Fibroblast of lung (primary cell): ENCODE measurements around the gene DONSON. TPM values are rescaled to one million over a fixed set of nuclear protein-coding genes. Genes with fewer than 3 reads are reported as not detected.
"Not testable (repeated sequence)": the region's sequence is repeated elsewhere in the genome, so short reads cannot be mapped to it uniquely, and the experiment has no call there.

Experiments
- DNase-seq, 2 donors: peaks; one replicate each; pipeline versions ENCODE4 v3.0.0 to v3.0.0-alpha.2; 2010; ENCODE audit warnings: low read depth in 2 of 2
- H2AFZ ChIP-seq: 2 replicates; pipeline ENCODE4 v1.5.1; 2012; ENCODE audit warnings: low read length, control low read depth, inconsistent platforms
- H3K27ac ChIP-seq: 2 replicates; pipeline ENCODE4 v1.5.1; 2011; ENCODE audit warnings: low read length, control low read depth; ENCODE audit not compliant: insufficient read depth
- H3K27me3 ChIP-seq: 2 replicates; pipeline ENCODE4 v1.5.1; 2011; ENCODE audit warnings: mild to moderate bottlenecking, low read length; ENCODE audit not compliant: control insufficient read depth, insufficient read depth
- H3K36me3 ChIP-seq: 2 replicates; pipeline ENCODE4 v1.5.1; 2011; ENCODE audit warnings: low read length; ENCODE audit not compliant: control insufficient read depth, insufficient read depth
- H3K4me1 ChIP-seq: 2 replicates; pipeline ENCODE4 v1.5.1; 2011; ENCODE audit warnings: low read length; ENCODE audit not compliant: control insufficient read depth, insufficient read depth; ENCODE audit errors: extremely low read depth
- H3K4me2 ChIP-seq: 2 replicates; pipeline ENCODE4 v1.5.1; 2011; ENCODE audit warnings: low read length, control low read depth; ENCODE audit not compliant: insufficient read depth; ENCODE audit errors: extremely low read depth
- H3K4me3 ChIP-seq, 4 experiments: fragments of 200-600 bp in 1 of 4; sonication (generic) in 1 of 4; replicated peaks in 1 of 4; 2 replicates each; pipeline ENCODE4 v1.5.1; 2011 to 2016; ENCODE audit warnings: low read length in 4 of 4, low read depth in 3 of 4, mild to moderate bottlenecking in 3 of 4, control low read depth in 2 of 4, inconsistent platforms in 1 of 4, mixed read lengths in 1 of 4; ENCODE audit not compliant: insufficient read depth in 1 of 4; ENCODE audit errors: control extremely low read depth in 1 of 4
- H3K79me2 ChIP-seq: 2 replicates; pipeline ENCODE4 v1.5.1; 2012; ENCODE audit warnings: mild to moderate bottlenecking, low read length, inconsistent platforms; ENCODE audit not compliant: control insufficient read depth, insufficient read depth
- H3K9ac ChIP-seq: 2 replicates; pipeline ENCODE4 v1.5.1; 2011; ENCODE audit warnings: mild to moderate bottlenecking, low read length, control low read depth; ENCODE audit not compliant: insufficient read depth
- H3K9me3 ChIP-seq: 2 replicates; pipeline ENCODE4 v1.5.1; 2012; ENCODE audit warnings: low read depth, low read length; ENCODE audit not compliant: control insufficient read depth, insufficient read depth
- H4K20me1 ChIP-seq: 2 replicates; pipeline ENCODE4 v1.5.1; 2011; ENCODE audit warnings: low read length; ENCODE audit not compliant: control insufficient read depth, insufficient read depth; ENCODE audit errors: extremely low read depth
- CTCF ChIP-seq, 2 donors: IDR thresholded peaks in 1 of 2; conservative IDR thresholded peaks in 1 of 2; 1 replicate in 1 of 2; 2 replicates in 1 of 2; pipeline ENCODE4 v1.5.1; 2011 to 2012; ENCODE audit warnings: low read length in 2 of 2, control low read depth in 1 of 2, inconsistent platforms in 1 of 2, low read depth in 1 of 2, mild to moderate bottlenecking in 1 of 2
- EZH2 ChIP-seq: IDR thresholded peaks from 2 replicates; pipeline ENCODE4 v1.5.1; 2012; ENCODE audit warnings: low read length, control low read depth, mild to moderate bottlenecking; ENCODE audit errors: missing control alignments
- polyA plus RNA-seq, 2 donors: library from polyadenylated mRNA; depleted of rRNA in 1 of 2; stranded (reverse) in 1 of 2; unstranded in 1 of 2; fragments of >200 nt; gene quantifications; 2 replicates each; pipeline ENCODE4 v1.2.1, GENCODE V29; 2011 to 2012; ENCODE audit warnings: missing spikeins in 1 of 2
- total RNA-seq: library from RNA; depleted of rRNA; stranded (reverse); fragments of >200 nt; gene quantifications from 2 replicates; pipeline ENCODE4 v1.2.1, GENCODE V29; 2014

Gene DONSON
- total and polyA plus RNA-seq, 2 donors (not counting 1 experiment from before 2014, with no cell fraction given) = 14.7 to 23.6 TPM

- no peaks in the 10 kb centered on the region for H4K20me1 ChIP-seq
- no peaks in the 10 kb centered on the region for H3K79me2 ChIP-seq
- TF ChIP-seq CTCF (conservative IDR thresholded peaks at IDR 0.05 in 1 of 2, IDR thresholded peaks at IDR 0.05 in 1 of 2; ENCODE audit: low read depth in 1 of 2, low read length in 2 of 2) (no peak), EZH2 (no peak)
- no peak for DNase-seq
- no peak overlapping the region for H3K9ac ChIP-seq
- H3K4me1 ChIP-seq = no peaks in the 10 kb centered on the region
- H3K4me2 ChIP-seq = no peak overlapping the region
- H3K9me3 ChIP-seq = no peaks in the 10 kb centered on the region
- H3K27ac ChIP-seq = no peak overlapping the region
- H3K4me3 ChIP-seq = no peak overlapping the region
- no peak overlapping the region for H2AFZ ChIP-seq
- no peaks in the 10 kb centered on the region for H3K27me3 ChIP-seq
- no peaks in the 10 kb centered on the region for H3K36me3 ChIP-seq
These were observed 33.8 kb upstream of the DONSON start for GRCh38 chr21:33622253-33622652.

- Histone ChIP-seq H3K9me3 (no peaks in the 10 kb centered on the region), H3K36me3 (no peaks in the 10 kb centered on the region), H3K9ac (no peak overlapping the region), H4K20me1 (no peaks in the 10 kb centered on the region), H3K27ac (no peak overlapping the region), H3K4me1 (no peaks in the 10 kb centered on the region), H3K27me3 (no peaks in the 10 kb centered on the region), H3K4me2 (no peak overlapping the region), H3K4me3 (no peak overlapping the region), H2AFZ (no peak overlapping the region), H3K79me2 (no peaks in the 10 kb centered on the region)
- no peak for TF ChIP-seq CTCF (conservative IDR thresholded peaks at IDR 0.05 in 1 of 2, IDR thresholded peaks at IDR 0.05 in 1 of 2; ENCODE audit: low read depth in 1 of 2, low read length in 2 of 2)
- no peak for TF ChIP-seq EZH2
- DNase-seq = no peak
These were observed 31.2 kb upstream of the DONSON start for GRCh38 chr21:33619726-33620125.

- Histone ChIP-seq H3K9me3 (no peaks in the 10 kb centered on the region), H3K4me1 (no peaks in the 10 kb centered on the region), H3K4me3 (no peak overlapping the region), H2AFZ (no peak overlapping the region), H3K4me2 (no peak overlapping the region), H4K20me1 (no peaks in the 10 kb centered on the region), H3K27me3 (no peaks in the 10 kb centered on the region), H3K9ac (no peak overlapping the region), H3K79me2 (no peaks in the 10 kb centered on the region), H3K27ac (no peak overlapping the region), H3K36me3 (no peaks in the 10 kb centered on the region)
- TF ChIP-seq CTCF (conservative IDR thresholded peaks at IDR 0.05 in 1 of 2, IDR thresholded peaks at IDR 0.05 in 1 of 2; ENCODE audit: low read depth in 1 of 2, low read length in 2 of 2) = no peak
- TF ChIP-seq EZH2 = no peak
- no peak for DNase-seq
These were observed 29.9 kb upstream of the DONSON start for GRCh38 chr21:33618407-33618806.

GRCh38 chr21:33617565-33617964 lies 29.1 kb upstream of the DONSON start:
- H3K79me2 ChIP-seq, H3K9ac ChIP-seq, H3K27me3 ChIP-seq, H3K4me3 ChIP-seq, H4K20me1 ChIP-seq, H3K4me2 ChIP-seq, H3K27ac ChIP-seq, H3K36me3 ChIP-seq, H3K9me3 ChIP-seq, H2AFZ ChIP-seq, DNase-seq, H3K4me1 ChIP-seq: not testable (repeated sequence)
